GM18868 (cell line): ENCODE data around the gene LRP1-AS.

ENCODE experiments used
- ATAC-seq: cut with Tn5 transposase; IDR thresholded peaks from one replicate; pipeline ENCODE4 v1.9.1; 2021; ENCODE audit warnings: mild to moderate bottlenecking, moderate library complexity; ENCODE audit not compliant: unreplicated experiment

LRP1-AS gene

DNA sequence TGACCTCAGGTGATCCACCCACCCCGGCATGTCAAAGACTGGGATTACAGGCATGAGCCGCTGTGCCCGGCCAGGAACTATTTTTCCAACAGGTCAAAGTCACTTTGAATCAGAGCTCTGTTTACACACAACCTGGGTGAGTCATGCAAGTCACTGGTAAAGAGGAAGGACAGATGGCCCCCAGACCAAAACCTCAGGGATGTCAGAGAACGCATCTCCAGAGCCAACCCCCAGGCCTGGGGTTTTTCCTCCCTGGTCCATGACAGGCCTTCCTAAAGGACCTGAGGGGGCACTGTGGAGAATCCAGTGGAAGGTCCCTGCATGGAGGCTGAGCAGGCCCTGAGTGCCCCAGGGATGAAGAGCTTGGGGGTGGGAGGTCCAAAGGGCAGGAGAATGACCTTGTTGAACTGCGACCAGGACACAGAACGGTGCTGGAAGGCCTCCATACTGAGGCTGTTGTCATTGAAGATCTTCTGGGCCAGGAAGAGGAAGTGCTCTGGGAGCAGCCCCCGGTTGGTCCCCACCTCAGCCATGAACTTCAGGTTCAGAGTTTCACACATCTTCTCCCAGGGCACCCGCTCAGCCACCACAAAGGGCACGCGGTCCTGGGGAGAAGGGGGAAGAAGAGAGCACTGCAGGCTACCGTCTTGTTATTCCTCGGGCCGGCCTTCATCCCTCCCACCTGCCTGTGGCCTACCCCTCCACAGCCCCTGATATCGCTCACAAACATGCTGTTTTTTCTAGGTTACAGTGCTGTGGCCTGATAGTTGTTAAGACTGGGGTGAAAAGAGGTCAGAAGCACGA lies 45.3 kb downstream of the LRP1-AS start:
- no peak for ATAC-seq

DNA sequence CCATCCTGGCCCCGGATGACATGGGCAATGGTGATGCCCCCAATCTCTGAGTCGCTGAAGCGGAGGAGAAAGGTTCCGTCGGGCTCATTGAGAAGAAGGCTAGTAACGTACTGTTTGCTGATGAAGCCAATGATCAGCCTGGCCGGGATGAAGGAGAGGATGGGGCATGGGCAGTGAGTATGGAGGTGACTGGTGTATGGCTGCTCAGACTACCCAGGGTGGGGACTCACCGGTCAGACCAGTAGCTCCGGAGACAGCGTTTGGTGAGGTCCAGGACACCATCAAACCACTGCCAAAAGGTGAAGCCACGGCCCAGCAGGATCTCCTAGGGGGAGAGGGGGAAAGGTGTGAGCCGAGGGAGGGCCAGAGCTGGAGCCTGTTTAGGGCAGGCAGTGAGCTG lies 47.7 kb downstream of the LRP1-AS start:
- ATAC-seq, result no peak

DNA sequence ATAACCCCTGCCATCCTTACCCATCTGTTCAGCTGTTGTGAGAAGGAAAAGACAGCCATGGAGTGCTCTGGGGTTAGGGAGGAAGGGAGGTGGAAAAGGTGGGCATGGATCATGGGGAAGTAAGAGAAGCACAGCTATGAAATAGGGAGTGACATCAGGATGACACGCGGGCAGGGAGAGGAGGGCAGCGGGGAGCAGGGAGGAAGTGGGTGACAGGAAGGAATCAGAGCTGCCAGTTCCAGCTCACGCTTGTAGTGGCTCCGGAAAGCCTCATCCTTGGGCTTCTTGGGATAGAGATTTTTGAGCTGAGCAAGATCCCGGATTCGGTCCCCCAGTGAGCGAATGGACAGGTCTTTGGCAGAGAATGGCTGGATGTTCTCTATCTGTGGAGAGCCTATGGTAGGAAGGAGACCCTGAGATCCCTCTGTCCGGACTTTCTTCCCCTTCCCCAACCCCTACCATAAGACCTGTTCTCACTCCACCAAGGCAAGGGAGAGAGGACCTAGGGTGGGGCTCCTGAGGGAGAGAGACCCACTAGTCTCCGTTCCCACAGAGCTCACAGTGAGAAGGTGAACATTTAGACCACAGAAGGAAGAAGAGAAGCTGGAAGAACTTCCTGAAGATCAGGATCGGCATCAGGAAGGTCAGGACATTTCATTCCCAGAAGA lies 48.2 kb downstream of the LRP1-AS start:
- no peak for ATAC-seq

DNA sequence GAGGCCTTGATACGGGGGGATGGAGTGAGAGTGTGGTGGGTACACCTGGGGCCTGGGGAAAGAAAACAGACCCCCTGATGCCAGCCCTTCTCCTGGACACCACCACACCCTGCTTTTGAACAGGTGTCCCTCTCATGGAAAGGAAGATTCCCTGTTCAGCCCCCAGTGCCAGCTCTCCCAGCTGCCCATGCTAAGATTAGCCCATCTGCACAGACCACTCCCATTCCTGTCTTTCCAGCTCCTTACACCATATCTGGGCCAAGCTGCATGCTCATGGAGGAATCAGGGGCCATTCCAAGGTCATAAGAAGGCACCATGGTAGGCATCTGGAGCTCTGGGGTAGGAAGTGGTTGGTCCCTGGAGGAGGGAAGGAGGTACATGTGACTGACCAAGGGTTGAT lies 48.9 kb downstream of the LRP1-AS start:
- ATAC-seq, result no peak

DNA sequence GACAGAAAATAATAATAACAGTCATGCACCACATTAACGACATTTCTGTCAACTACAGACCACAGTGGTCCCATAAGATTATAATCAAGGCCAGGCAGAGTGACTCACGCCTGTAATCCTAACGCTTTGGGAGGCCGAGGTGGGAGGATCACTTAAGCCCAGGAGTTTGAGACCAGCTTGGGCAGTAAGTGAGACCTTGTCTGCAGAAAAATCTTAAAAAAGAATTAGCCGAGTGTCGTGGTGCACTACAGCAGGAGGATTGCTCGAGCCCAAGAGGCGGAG lies 49.9 kb downstream of the LRP1-AS start:
- no peak for ATAC-seq

DNA sequence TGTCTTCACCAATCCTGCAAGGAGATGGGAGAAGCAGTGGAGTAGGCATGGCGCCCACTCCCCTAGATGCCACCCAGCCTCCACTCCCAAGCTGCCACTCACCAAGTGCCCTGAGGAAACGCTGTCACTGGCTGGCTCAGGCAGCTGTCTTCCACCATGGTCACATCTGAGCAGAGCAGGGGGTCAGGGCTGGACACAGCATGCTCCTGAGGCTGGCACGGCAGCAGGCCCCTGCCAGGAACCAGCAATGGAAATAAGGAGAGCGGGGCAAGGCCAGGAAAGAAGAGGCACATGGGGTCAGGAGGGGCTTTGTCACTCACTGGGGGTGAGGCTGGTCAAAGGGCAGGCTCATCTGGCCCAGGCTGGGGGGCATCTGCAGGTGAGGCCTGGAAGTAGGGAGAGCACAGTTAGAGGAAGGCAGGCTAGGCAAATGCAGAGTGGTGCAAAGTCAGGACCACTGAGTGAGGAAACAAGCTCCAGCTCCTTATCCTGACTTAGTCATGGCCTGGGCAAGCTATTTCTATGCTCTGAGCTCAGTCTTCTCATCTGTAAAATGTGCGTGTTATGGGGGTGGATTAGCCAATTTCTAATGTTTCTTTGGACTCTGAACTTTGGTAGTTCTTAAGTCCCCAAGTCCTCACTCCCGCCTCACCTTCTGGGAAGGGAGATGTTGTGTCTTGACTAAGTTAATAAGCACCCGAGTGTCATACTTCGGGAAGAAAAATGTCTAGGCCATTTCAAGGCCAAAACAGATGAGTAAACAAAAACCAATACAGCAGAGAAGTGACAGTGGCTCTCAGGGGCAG lies 50.5 kb downstream of the LRP1-AS start:
- ATAC-seq, result no peak

DNA sequence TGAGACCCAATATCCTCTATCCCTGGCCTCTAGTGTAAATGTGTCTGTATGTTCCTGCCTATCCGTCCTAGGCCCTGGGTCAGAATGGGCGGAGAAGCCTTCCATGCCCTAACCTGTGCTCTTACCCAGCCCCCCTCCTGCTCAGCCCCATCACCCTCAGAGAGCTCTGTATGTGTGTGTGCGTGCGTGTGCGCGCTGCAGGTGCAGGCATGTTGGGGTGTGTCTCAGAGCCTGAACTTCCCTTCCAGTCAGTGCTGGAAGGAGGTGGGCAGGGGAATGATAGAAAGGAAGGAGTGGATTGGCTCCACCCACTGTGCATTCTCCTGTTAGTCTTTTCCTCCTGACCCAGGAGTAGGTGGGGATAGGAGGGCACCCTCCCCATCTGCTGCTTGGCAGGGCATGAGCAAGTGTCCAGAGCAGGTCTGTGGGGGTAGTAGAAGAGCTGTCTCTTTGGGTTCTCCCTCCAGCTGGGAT lies 51.3 kb downstream of the LRP1-AS start:
- ATAC-seq, result no peak

DNA sequence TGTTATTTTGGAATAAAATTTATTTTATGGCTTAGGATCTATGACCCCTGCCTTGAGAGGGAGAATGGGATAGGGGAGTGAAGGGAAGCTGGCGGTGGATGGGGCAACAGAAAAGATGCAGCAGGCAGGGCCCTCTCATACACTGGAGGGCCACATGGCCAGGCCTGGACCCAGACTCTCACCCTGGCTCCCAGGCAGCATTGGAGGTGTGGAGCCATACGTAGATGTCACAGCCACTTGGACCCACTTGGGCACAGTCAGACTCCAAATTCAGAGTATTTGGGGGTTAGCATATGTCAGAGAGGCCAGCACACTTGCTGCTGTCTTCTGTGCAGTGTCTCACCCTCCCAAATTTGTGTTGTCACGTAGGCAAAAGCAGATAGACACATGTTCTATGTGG lies 52.0 kb downstream of the LRP1-AS start:
- no peak for ATAC-seq
